ENCODE measurements around the gene SYT9. TPM values are rescaled to one million over a fixed set of nuclear protein-coding genes. Genes with fewer than 3 reads are reported as not detected.
A peak's percentile ranks its signal among the peaks of the same experiment; 100 is the strongest.

Gene SYT9
- total RNA-seq, 1 donor, result 0.09 TPM

- H3K4me3 ChIP-seq (ENCODE audit: low read depth, low read length), result no peak overlapping the region
- no peak for TF ChIP-seq CTCF (IDR thresholded peaks at IDR 0.05; ENCODE audit: insufficient read depth, low read length)
- DNase-seq (ENCODE audit: low read depth), result peak; percentile 72
Observed at GRCh38 chr11:7509966-7510365, 258.3 kb downstream of the SYT9 start.

DNA sequence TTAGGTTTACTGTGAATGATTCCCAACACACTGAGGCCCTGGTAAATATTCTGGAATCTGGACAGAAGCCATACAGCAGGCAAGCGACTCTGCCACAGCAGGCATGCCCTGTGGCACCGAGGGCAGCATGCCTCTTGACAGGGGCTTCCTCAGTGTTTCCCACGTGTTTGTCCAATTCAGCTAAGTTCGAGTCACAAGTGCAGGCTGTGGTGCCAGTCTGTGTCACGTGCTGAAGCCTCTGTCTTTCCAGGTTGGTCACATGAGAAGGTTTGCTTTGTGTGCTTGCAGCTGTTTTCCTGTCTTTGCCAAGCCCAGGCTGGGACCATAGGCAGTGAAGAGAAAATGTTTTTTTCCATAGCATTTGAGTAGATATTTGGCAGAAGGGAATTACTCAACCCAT, 259.7 kb downstream of the SYT9 start:
- peak; percentile 41 for DNase-seq (ENCODE audit: low read depth)
- TF ChIP-seq CTCF (IDR thresholded peaks at IDR 0.05; ENCODE audit: insufficient read depth, low read length), result no peak

GRCh38 chr11:7512525-7513233, 261.0 kb downstream of the SYT9 start:
- peak overlapping the region; percentile 77 for H3K4me3 ChIP-seq (ENCODE audit: low read depth, low read length)
- peak; percentile 50 for TF ChIP-seq CTCF (IDR thresholded peaks at IDR 0.05; ENCODE audit: insufficient read depth, low read length)
- peak; percentile 76 for DNase-seq (ENCODE audit: low read depth)

More for the DNA sequence above, 259.7 kb downstream of the SYT9 start:
- no peak overlapping the region for H3K4me3 ChIP-seq (ENCODE audit: low read depth, low read length)

GRCh38 chr11:7513234-7514098, 261.8 kb downstream of the SYT9 start, which contains the start of gene PPFIBP2:
TSS of gene PPFIBP2 (plus strand) at chr11:7513999. CDS start at chr11:7549476, 35,477 bp downstream.
- peak; percentile 61 for TF ChIP-seq CTCF (IDR thresholded peaks at IDR 0.05; ENCODE audit: insufficient read depth, low read length)
- DNase-seq (ENCODE audit: low read depth), result peak; percentile 69
- peak within 1 kb of the TSS; percentile 77 for H3K4me3 ChIP-seq (ENCODE audit: low read depth, low read length)

GRCh38 chr11:7514099-7514591, 262.4 kb downstream of the SYT9 start:
- no peak for DNase-seq (ENCODE audit: low read depth)

More at GRCh38 chr11:7514099-7514591, 262.4 kb downstream of the SYT9 start:
- no peak for TF ChIP-seq CTCF (IDR thresholded peaks at IDR 0.05; ENCODE audit: insufficient read depth, low read length)
- H3K4me3 ChIP-seq (ENCODE audit: low read depth, low read length), result peak overlapping the region; percentile 77

All from fibroblast of the aortic adventitia (primary cell).